ENCODE data around the gene ZCRB1. TPM values are rescaled to one million over a fixed set of nuclear protein-coding genes. Genes with fewer than 3 reads are reported as not detected.
A peak's percentile ranks its signal among the peaks of the same experiment; 100 is the strongest.
"Not testable (repeated sequence)": the region's sequence is repeated elsewhere in the genome, so short reads cannot be mapped to it uniquely, and the experiment has no call there.

Gene ZCRB1
- total RNA-seq, 1 donor, result 32.6 TPM

- H4K20me1 ChIP-seq (ENCODE audit: insufficient read depth, low read length), result peaks cover 20% of the 10 kb centered on the region
- no peak for DNase-seq (ENCODE audit: insufficient read length, low spot score, missing footprints)
- no peaks in the 10 kb centered on the region for H3K4me1 ChIP-seq (ENCODE audit: insufficient read depth, low read length)
- TF ChIP-seq, protein P1, sequence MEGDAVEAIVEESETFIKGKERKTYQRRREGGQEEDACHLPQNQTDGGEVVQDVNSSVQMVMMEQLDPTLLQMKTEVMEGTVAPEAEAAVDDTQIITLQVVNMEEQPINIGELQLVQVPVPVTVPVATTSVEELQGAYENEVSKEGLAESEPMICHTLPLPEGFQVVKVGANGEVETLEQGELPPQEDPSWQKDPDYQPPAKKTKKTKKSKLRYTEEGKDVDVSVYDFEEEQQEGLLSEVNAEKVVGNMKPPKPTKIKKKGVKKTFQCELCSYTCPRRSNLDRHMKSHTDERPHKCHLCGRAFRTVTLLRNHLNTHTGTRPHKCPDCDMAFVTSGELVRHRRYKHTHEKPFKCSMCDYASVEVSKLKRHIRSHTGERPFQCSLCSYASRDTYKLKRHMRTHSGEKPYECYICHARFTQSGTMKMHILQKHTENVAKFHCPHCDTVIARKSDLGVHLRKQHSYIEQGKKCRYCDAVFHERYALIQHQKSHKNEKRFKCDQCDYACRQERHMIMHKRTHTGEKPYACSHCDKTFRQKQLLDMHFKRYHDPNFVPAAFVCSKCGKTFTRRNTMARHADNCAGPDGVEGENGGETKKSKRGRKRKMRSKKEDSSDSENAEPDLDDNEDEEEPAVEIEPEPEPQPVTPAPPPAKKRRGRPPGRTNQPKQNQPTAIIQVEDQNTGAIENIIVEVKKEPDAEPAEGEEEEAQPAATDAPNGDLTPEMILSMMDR (IDR thresholded peaks at IDR 0.05; ENCODE audit: extremely low read depth, low read depth, low read length), result no peak
- H3K27me3 ChIP-seq (ENCODE audit: insufficient read depth, low read length), result no peaks in the 10 kb centered on the region
- H3K9me3 ChIP-seq (ENCODE audit: low read depth, low read length), result no peaks in the 10 kb centered on the region
- H3K36me3 ChIP-seq (ENCODE audit: insufficient read depth, low read length), result peaks cover 12% of the 10 kb centered on the region
- H3K27ac ChIP-seq (ENCODE audit: low read depth, low read length), result no peak overlapping the region
- no peak overlapping the region for H2AFZ ChIP-seq (ENCODE audit: low read length)
- H3K79me2 ChIP-seq (ENCODE audit: insufficient read depth, low read length), result peaks cover 81% of the 10 kb centered on the region
- H3K4me3 ChIP-seq (ENCODE audit: insufficient read depth, low read length), result no peak overlapping the region
- no peak overlapping the region for H3K4me2 ChIP-seq (ENCODE audit: insufficient read depth, low read length)
Observed at GRCh38 chr12:42336286-42336685, 10.4 kb upstream of the ZCRB1 start.

DNA sequence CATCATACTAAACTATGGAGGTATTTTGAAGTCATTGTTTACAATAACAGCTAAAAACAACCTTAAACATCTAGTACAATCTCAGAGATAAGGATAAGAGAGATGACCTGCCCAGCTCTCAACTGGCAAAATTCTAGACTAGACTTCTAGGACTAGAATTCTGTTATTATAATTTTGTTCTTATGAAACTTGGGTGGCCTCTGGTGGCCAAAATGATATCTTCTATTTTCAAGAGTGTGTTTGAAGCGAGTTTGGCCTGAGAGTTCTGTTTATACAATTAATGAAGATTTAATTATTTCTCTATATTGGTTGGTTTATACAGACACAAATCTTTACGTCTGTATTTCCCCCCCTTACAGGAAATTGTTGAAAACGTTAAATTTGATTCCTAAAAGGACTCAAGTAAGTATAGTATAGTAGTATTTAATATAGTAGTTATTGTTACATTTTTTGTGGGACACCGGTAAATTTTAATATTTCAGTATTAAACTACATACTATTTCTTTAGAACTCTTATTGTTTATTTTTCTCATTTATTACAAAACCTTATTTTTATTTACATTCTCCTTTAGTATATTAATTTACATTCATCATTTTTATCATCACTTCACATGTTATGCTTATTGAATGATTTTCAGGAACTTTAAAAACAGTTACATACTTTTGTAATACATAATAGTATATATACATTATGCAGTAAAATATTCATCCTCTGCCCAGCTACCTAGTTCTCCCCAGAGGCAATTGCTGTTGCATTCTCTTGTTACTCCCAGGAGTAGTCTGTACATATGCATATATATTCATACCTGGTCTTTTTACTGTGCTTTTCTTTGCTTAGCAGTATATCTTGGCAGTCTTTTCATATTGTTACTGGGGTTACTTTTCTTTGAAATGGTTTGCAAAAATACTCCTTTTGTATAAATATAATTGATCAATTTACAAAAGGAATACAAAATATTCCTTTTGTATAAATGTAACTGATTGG, 6.7 kb upstream of the ZCRB1 start:
- H3K4me2 ChIP-seq (ENCODE audit: insufficient read depth, low read length), result no peak overlapping the region
- peaks cover 12% of the 10 kb centered on the region for H3K36me3 ChIP-seq (ENCODE audit: insufficient read depth, low read length)
- H4K20me1 ChIP-seq (ENCODE audit: insufficient read depth, low read length), result peaks cover 27% of the 10 kb centered on the region
- H3K27me3 ChIP-seq (ENCODE audit: insufficient read depth, low read length), result no peaks in the 10 kb centered on the region
- no peaks in the 10 kb centered on the region for H3K9me3 ChIP-seq (ENCODE audit: low read depth, low read length)
- H3K79me2 ChIP-seq (ENCODE audit: insufficient read depth, low read length), result peaks cover 88% of the 10 kb centered on the region
- no peak overlapping the region for H2AFZ ChIP-seq (ENCODE audit: low read length)
- H3K27ac ChIP-seq (ENCODE audit: low read depth, low read length), result no peak overlapping the region
- H3K4me3 ChIP-seq (ENCODE audit: insufficient read depth, low read length), result no peak overlapping the region
- peaks cover 6% of the 10 kb centered on the region for H3K4me1 ChIP-seq (ENCODE audit: insufficient read depth, low read length)
- TF ChIP-seq, protein P1 (IDR thresholded peaks at IDR 0.05; ENCODE audit: extremely low read depth, low read depth, low read length), result peak; percentile 65
- DNase-seq (ENCODE audit: insufficient read length, low spot score, missing footprints), result peak; percentile 83

GRCh38 chr12:42330097-42330496, 4.2 kb upstream of the ZCRB1 start:
- not testable (repeated sequence) for H3K9me3 ChIP-seq (ENCODE audit: low read depth, low read length); H3K27me3 ChIP-seq (ENCODE audit: insufficient read depth, low read length); DNase-seq (ENCODE audit: insufficient read length, low spot score, missing footprints); H3K27ac ChIP-seq (ENCODE audit: low read depth, low read length); H3K36me3 ChIP-seq (ENCODE audit: insufficient read depth, low read length); H3K4me2 ChIP-seq (ENCODE audit: insufficient read depth, low read length); H3K4me3 ChIP-seq (ENCODE audit: insufficient read depth, low read length); H2AFZ ChIP-seq (ENCODE audit: low read length)
- peaks cover 18% of the 10 kb centered on the region for H3K4me1 ChIP-seq (ENCODE audit: insufficient read depth, low read length)
- H3K79me2 ChIP-seq (ENCODE audit: insufficient read depth, low read length), result peaks cover 97% of the 10 kb centered on the region
- H4K20me1 ChIP-seq (ENCODE audit: insufficient read depth, low read length), result peaks cover 36% of the 10 kb centered on the region

DNA sequence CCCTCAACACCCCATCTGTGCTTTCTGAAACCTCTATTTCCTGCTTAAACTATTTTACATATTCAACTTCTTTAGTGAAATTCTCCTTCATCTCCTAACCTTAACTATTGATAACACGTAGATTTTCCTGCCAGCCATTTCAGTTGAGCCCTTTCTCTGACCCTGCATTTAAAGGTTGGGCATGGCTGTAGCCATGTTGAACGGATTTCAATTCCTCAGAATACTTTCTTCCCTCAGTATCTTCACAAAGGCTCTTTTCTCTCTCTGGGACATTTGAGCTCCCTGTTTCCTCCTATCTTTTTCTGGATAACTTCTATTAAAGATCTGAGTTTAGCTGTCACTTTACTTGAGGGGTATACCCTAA, 1.3 kb upstream of the ZCRB1 start:
- Histone ChIP-seq H3K27me3 (ENCODE audit: insufficient read depth, low read length) (no peaks in the 10 kb centered on the region), H3K4me2 (ENCODE audit: insufficient read depth, low read length) (peak overlapping the region; percentile 91), H2AFZ (ENCODE audit: low read length) (peak overlapping the region; percentile 95), H3K4me1 (ENCODE audit: insufficient read depth, low read length) (peaks cover 22% of the 10 kb centered on the region), H3K4me3 (ENCODE audit: insufficient read depth, low read length) (peak overlapping the region; percentile 94), H3K79me2 (ENCODE audit: insufficient read depth, low read length) (peaks cover 76% of the 10 kb centered on the region), H3K36me3 (ENCODE audit: insufficient read depth, low read length) (peaks cover 2% of the 10 kb centered on the region), H3K27ac (ENCODE audit: low read depth, low read length) (peak overlapping the region; percentile 84), H4K20me1 (ENCODE audit: insufficient read depth, low read length) (peaks cover 32% of the 10 kb centered on the region), H3K9me3 (ENCODE audit: low read depth, low read length) (no peaks in the 10 kb centered on the region)
- peak; percentile 64 for DNase-seq (ENCODE audit: insufficient read length, low spot score, missing footprints)
- TF ChIP-seq, protein P1 (IDR thresholded peaks at IDR 0.05; ENCODE audit: extremely low read depth, low read depth, low read length), result no peak

Data from osteoblast (primary cell).